Activated naive CD4-positive, alpha-beta T cell treated with anti-CD3 and anti-CD28 coated beads, Interleukin-2, amount 50 U/mL, for 24 hours (primary cell): ENCODE data around the gene OSGIN1.
"Not testable (repeated sequence)": the region's sequence is repeated elsewhere in the genome, so short reads cannot be mapped to it uniquely, and the experiment has no call there.

Experiments
- H3K27ac Mint-ChIP-seq: one replicate; pipeline ENCODE4 v1.8.0; 2021; ENCODE audit warnings: mild to moderate bottlenecking, mixed read lengths
- H3K27me3 Mint-ChIP-seq: one replicate; pipeline ENCODE4 v1.8.0; 2021; ENCODE audit warnings: mixed read lengths
- H3K36me3 Mint-ChIP-seq: one replicate; pipeline ENCODE4 v1.8.0; 2021; ENCODE audit warnings: mixed read lengths
- H3K4me1 Mint-ChIP-seq: one replicate; pipeline ENCODE4 v1.8.0; 2021; ENCODE audit warnings: mixed read lengths
- H3K4me3 Mint-ChIP-seq: one replicate; pipeline ENCODE4 v1.8.0; 2021; ENCODE audit warnings: mild to moderate bottlenecking, mixed read lengths
- H3K9me3 Mint-ChIP-seq: one replicate; pipeline ENCODE4 v1.8.0; 2021; ENCODE audit warnings: mixed read lengths

Gene OSGIN1

DNA sequence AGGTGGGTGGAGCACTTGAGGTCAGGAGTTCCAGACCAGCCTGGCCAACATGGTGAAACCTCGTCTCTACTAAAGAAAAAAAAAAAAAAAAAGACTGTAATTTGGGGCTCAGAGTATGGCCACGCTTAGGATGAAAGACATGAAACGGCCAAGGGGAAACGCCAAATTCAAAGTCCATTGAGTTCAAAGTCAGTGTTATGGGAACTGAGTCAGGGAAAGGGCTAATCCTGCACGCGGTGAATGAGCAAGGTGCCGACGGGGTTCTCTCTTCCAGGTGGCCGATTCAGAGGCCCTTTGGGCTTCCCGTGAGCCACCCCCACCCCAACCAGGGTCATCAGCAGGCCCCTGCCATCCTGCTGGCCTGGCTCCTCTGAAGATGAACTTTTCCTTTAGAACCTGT is 7.5 kb upstream of the OSGIN1 start:
- Mint-ChIP-seq H3K27ac (no peak overlapping the region), H3K36me3 (no peaks in the 10 kb centered on the region), H3K4me3 (no peak overlapping the region)

DNA sequence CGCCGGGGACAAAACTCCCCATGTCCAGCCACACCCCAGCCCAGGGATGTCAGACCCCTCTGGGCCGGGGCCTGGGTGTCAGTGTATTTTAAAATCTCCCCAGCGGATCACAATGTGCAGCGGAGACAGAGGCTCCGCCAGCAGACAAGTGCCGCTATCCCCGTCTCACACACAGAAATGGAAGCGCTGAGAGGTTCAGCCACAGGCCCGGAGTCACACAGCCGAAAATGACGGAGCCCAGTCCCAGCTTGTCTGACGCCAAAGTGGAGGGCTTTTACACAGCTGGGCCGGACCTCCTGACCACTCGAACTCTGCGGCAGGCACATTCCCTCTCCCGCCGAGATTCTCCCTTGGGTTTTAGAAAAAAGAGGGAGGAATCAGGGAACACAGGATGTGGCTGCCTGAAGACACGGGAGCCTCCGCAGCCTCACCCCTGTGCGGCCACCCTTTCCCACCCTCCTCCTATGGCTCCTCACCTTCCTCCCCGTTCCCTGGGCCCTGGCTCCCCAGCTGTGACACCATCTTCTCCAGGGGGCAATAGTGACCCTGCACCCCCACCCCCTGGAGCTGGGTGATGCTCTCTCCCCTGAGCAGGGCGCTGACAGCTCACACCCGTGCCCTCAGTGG is 6.8 kb upstream of the OSGIN1 start:
- Mint-ChIP-seq H3K27ac (no peak overlapping the region), H3K9me3 (no peaks in the 10 kb centered on the region), H3K4me1 (no peaks in the 10 kb centered on the region), H3K36me3 (no peaks in the 10 kb centered on the region), H3K4me3 (no peak overlapping the region), H3K27me3 (no peaks in the 10 kb centered on the region)

More for the DNA sequence above, 7.5 kb upstream of the OSGIN1 start:
- no peaks in the 10 kb centered on the region for H3K9me3 Mint-ChIP-seq
- no peaks in the 10 kb centered on the region for H3K4me1 Mint-ChIP-seq
- no peaks in the 10 kb centered on the region for H3K27me3 Mint-ChIP-seq

DNA sequence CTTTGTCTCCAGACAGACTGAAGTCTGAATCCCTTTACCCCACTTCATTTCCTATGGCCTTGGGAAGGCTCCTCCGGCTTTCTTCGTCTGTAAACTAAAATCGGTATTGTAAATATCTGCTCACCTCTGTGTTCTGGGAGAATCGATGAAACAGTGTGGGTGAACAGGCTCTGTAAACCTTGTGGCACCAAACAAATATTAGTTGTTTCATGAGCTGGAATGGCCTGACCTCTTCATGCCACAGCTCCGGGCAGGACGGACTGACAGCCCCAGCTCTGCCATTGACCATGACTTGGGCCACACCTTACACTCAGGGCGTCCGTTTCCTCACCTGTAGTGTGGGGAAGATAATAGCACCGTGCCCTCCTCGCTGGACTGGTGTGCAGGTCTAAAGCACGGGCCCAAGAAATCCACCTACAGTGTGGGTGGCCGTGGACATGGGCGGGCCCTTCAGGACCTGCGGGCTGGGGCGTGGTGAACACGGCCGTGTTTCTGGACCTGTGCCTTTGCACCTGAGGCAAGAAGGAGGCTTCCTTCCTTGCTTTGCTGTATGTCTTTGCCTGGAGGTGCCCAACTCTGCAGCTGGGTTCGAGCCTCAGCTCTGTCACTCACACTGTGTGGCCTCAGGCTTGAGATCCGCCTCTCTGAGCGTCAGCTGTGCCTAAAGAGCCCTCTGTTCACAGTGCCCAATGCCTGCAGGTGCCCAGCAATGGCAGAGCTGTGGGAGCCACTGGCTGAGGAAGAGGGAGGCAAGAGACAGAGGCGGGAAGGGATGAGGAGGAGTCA is 6.1 kb upstream of the OSGIN1 start:
- H3K4me3 Mint-ChIP-seq, result no peak overlapping the region
- H3K9me3 Mint-ChIP-seq, result no peaks in the 10 kb centered on the region
- no peaks in the 10 kb centered on the region for H3K4me1 Mint-ChIP-seq
- no peaks in the 10 kb centered on the region for H3K36me3 Mint-ChIP-seq
- H3K27me3 Mint-ChIP-seq, result no peaks in the 10 kb centered on the region
- no peak overlapping the region for H3K27ac Mint-ChIP-seq

DNA sequence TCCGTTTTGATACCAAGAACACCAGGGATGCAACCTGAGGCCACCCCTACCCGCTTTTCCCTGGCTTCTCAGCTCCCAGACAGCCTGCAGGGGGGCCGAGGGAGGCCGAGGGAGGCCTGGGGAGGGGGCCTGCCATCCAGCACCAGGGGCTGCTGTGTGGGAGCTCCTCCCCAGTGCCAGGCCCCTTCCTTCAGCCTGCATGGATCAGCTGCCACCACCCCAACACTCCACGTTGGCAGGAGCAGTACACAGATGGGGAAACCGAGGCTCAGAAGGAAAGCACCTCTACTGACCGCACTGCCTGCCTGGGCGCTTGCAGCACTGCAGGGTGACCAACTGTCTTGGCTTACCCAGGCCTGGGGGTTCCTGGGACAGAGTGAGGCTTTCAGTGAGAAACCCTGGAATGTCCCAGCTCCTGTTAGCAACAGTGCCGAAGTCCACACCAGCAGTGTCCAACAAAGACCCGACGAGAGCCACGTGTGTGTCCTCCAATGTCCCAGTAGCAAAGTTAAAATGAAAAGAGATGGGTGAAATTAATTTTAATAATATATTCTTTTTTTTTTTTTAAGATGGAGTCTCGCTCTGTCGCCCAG is 5.3 kb upstream of the OSGIN1 start:
- Mint-ChIP-seq H3K9me3 (no peaks in the 10 kb centered on the region), H3K27ac (no peak overlapping the region), H3K4me1 (peaks cover 6% of the 10 kb centered on the region), H3K4me3 (no peak overlapping the region), H3K36me3 (no peaks in the 10 kb centered on the region), H3K27me3 (no peaks in the 10 kb centered on the region)

DNA sequence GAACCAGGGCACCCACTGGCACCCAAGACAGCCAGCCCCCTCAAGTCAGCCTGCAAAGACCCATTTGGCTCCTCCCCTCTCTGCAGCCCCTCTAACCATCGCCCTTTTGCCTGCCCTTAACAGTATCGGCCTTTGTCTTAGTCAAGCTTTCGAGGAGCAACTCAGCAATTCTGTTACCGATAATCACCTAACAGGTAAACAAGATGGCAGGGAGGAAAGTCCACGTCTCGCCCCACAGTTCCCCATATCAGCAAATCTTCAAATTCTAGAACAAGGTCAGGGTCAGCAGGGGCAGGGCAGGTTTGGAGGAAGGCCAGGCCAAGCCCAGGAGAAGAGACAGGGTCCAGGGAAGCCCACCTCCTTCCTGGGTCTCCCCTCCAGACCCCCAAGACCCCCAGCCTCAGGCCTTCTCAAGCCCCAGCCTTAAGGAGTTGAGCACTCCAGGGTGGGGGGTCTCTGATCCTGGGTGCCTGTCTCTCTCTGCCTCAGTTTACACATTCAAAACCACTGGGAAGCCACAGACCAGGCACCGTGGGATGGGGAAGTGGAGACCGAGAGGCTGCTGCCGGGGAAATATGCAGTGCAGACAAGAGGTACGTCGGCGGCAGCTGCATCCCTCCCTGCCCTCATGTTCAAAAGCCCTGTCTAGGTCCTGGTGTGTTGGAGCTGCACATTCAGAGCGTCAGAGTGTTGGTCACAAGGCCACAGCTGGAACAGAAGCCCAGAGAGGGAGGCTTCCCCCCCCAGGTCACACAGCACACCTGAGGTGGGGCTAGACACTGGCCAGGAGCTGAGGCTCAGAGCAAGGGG is 3.9 kb upstream of the OSGIN1 start:
- peaks cover 3% of the 10 kb centered on the region for H3K27me3 Mint-ChIP-seq
- no peaks in the 10 kb centered on the region for H3K9me3 Mint-ChIP-seq
- H3K36me3 Mint-ChIP-seq, result no peaks in the 10 kb centered on the region
- H3K27ac Mint-ChIP-seq, result no peak overlapping the region
- H3K4me3 Mint-ChIP-seq, result no peak overlapping the region
- peaks cover 11% of the 10 kb centered on the region for H3K4me1 Mint-ChIP-seq

DNA sequence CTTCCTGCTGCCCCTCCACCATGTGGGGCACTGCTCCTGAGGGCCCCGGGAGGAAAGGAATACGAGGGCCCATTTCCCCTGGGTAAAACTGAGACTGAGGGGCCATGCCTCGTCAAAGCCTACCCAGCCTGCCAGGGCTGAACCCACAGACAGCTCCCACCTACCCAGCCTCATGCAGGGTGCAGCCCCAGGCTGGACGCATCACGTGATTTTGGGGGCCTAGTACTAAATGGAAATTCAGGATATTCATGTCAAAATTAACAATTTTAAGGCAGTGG is 3.4 kb upstream of the OSGIN1 start:
- no peak overlapping the region for H3K27ac Mint-ChIP-seq
- H3K27me3 Mint-ChIP-seq, result peaks cover 8% of the 10 kb centered on the region
- no peak overlapping the region for H3K4me3 Mint-ChIP-seq
- no peaks in the 10 kb centered on the region for H3K36me3 Mint-ChIP-seq
- peaks cover 15% of the 10 kb centered on the region for H3K4me1 Mint-ChIP-seq
- H3K9me3 Mint-ChIP-seq, result no peaks in the 10 kb centered on the region

DNA sequence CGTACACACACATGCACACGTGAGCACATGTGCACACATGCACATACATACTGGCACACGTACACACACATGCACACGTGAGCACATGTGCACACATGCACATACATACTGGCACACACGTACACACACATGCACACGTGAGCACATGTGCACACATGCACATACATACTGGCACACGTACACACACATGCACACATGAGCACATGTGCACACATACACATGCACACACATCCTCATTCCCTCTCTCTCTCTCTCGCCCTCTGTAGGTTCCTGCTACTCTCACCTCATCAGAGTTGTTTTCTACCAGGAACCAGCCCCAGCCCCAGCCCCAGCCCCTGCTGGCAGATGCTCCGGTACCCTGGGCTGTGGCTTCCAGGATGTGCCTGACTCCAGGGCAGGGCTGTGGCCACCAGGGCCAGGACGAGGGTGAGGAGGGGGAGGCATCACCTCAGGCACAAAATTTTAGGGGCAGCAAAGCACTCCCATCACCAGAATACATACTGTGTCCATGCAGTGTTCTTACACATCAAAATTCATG is 2.1 kb upstream of the OSGIN1 start:
- peaks cover 15% of the 10 kb centered on the region for H3K4me1 Mint-ChIP-seq
- H3K36me3 Mint-ChIP-seq, H3K4me3 Mint-ChIP-seq, H3K9me3 Mint-ChIP-seq, H3K27ac Mint-ChIP-seq, H3K27me3 Mint-ChIP-seq: not testable (repeated sequence)

DNA sequence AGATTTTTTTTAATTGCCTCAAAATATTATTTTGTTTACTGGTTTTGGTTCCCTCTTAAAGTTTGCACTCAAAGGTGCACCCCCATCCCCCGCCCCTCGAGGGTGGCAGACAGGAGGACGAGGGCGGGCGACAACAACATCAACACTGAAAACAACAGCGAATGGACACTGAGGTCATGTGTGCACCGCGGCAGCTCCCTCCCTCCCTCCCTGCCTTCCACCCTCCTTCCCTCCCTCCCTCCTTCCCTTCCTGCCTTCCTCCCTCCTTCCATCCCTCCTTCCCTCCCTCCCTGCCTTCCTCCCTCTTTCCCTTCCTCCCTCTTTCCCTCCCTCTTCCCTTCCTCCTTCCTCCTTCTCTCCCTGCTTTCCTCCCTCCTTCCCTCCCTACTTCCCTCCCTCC is 1.5 kb upstream of the OSGIN1 start:
- Mint-ChIP-seq H3K36me3 (no peaks in the 10 kb centered on the region), H3K4me1 (peaks cover 15% of the 10 kb centered on the region), H3K27ac (no peak overlapping the region), H3K9me3 (no peaks in the 10 kb centered on the region), H3K27me3 (peaks cover 9% of the 10 kb centered on the region), H3K4me3 (no peak overlapping the region)

DNA sequence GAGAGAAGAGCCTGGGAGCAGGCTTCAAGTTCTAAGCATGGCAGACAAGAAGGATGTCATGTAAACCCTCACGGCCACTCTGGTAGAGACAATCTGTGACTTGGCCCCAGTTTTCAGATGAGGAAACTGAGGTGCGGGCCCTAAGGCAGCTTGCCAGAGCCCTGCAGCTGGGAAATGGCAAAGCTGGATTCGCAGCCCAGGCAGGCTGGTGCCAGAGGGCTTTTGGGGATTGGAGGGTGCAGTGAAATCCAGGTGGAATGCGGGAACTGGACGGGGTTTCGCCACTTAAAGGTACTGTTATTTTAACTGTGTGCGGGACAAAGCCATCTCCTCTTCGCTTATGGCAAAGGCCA is 477 bp upstream of the OSGIN1 start:
- Mint-ChIP-seq H3K9me3 (no peaks in the 10 kb centered on the region), H3K4me3 (no peak overlapping the region), H3K27ac (peak overlapping the region; percentile 65), H3K36me3 (no peaks in the 10 kb centered on the region), H3K27me3 (peaks cover 9% of the 10 kb centered on the region), H3K4me1 (peaks cover 15% of the 10 kb centered on the region)

DNA sequence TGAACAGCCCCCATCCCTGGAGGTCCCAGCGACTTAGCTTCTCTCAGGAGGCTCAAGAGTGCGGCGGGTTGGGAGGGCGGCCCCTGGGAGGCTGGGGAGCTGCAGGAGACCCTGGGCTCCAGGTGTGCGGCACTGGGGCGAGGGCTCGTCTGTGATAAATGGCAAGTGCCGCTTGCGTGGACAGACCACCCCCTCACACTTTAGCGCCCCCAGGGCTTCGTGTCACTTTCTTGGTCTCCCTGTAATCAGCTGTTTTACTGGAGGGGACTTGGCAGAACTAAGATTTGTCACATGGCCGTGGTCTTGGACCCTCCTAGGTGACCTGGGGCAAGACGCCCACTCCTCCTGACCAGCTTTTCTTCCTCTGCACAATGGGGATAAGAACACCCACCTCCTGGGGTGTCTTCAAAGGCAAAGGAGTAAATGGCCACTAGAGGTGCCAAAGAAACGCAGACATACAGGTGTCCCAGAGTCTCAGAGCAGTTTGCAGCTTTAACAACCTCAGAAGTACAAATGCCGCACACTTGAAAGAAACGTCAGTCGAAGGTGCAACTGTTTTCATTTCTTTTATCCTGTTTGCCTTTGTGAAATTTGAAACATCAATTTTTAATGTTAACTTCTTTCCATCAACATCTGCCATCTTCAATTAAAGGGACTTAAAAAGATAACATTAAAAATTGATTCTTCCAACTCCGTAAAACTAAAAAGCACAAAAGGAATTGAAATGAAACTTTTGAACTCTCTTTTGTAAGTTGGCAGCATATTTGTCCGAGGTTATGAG is 946 bp downstream of the OSGIN1 start:
- Mint-ChIP-seq H3K4me3 (peak overlapping the region; percentile 76), H3K27me3 (peaks cover 9% of the 10 kb centered on the region), H3K27ac (no peak overlapping the region), H3K9me3 (no peaks in the 10 kb centered on the region), H3K36me3 (no peaks in the 10 kb centered on the region), H3K4me1 (peaks cover 15% of the 10 kb centered on the region)

DNA sequence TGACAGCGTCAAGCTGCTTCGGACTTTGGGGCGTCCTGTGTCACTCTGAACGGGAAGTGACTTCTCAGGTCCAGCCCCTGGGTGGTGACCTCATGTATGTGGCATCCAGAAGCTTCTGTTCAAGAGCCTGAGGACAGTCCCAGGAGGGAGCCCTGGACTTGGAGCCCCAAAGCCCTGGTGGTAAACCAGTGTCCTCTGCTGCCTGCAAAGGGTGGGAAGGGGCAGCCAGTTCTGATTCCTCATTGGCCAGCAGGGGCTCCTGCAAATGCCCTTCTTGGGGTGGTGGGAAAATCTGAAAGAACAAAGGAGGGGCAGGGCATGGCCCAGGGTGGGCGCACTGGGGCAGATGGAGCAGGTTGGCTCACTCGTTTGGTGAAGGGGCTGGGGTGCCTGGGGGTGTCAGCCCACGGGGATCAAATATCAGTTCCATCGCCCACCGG is 1.6 kb downstream of the OSGIN1 start:
- peaks cover 15% of the 10 kb centered on the region for H3K4me1 Mint-ChIP-seq
- no peak overlapping the region for H3K27ac Mint-ChIP-seq
- H3K9me3 Mint-ChIP-seq, result no peaks in the 10 kb centered on the region
- H3K36me3 Mint-ChIP-seq, result no peaks in the 10 kb centered on the region
- peak overlapping the region; percentile 49 for H3K4me3 Mint-ChIP-seq
- H3K27me3 Mint-ChIP-seq, result peaks cover 9% of the 10 kb centered on the region

DNA sequence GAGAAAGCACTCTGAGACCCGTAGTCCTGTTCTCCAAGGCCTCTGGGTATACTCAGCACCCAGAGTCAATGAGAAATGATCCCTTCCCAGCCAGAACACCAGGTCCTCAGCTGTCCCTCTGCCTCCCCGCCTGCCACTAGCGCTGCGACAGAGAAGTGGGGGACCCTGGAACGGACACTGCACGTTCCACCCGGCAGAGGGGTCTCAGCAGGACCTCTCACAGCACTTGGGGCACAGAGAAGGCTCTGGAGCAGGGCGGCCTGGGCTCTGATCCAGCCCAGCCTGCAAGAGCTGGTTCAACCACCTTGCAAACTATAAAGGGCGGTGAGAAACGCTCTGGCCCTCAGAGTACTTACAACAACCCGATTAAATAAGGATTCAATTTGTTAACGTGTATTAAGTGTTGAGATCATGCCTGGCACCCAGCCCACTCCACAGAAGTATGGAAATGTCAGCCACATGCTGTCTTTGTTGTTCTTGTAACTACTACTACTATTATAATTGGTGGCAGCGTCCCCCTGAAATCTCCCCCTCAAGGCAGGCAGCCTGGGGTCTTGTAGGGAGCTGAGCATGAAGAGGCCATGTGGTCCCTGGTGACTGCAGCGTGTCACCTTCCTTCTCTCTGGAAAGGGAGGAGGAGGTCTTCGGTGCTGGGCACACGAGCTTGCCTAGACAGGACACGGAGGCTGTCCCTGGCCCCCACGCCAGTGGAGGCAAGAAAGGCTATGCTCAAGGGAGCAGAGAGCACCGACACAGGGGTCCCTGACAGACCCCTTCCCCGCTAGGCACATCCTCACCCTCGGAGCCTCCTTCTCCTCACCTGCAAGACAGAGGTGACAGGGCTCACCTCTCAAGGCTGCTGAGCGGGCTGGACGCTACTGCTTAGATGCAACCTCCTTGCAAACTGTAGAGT is 2.4 kb downstream of the OSGIN1 start:
- Mint-ChIP-seq H3K4me3 (no peak overlapping the region), H3K9me3 (no peaks in the 10 kb centered on the region), H3K27ac (no peak overlapping the region), H3K4me1 (peaks cover 15% of the 10 kb centered on the region), H3K27me3 (peaks cover 9% of the 10 kb centered on the region), H3K36me3 (no peaks in the 10 kb centered on the region)

DNA sequence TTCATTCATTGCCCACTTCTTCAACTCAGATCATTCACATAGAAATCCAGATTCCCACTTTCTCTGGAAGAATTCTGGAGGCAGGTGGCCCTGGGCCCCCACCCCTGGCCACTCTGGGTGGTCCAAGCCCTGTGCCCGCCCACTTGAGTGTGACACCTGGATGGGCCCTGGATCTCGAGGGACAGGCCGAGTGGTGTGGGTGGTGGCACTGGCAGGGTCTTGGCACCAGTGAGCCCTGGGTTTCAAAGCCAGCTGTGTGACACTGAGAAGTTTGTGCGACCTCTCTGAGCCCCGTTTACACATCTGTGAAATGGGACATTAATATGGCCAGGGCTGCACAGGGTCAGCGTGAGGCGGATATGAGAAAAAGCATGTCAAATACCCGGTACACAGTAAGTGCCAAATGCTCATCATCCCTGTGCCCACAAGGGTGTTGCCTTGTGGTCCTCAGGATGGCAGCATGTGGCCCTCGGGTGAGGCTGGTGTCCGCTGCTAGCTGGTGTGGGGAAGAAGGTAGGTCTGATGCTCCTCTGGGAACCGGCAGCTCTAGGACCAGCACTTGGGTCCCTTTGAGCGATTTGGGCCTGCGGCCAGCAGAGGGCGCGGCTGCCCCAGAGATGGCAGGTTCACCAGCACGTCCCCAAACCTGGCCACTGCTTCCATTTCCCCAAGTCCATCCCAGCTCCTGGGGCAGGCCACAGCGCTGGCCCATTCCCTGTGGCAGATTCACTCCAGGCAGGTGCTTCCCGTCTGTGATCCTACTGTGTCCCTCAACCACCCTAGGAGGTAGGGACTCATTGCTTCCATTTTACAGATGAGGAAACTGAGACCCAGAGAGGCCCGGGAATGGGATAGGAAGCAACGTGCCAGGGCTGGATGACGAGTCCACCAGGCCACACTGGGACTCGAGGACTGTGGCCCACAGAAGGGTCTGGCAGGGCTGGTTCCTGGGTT is 3.6 kb downstream of the OSGIN1 start:
- H3K27me3 Mint-ChIP-seq, result peaks cover 9% of the 10 kb centered on the region
- H3K4me1 Mint-ChIP-seq, result peaks cover 15% of the 10 kb centered on the region
- H3K9me3 Mint-ChIP-seq, result no peaks in the 10 kb centered on the region
- no peaks in the 10 kb centered on the region for H3K36me3 Mint-ChIP-seq
- H3K27ac Mint-ChIP-seq, result no peak overlapping the region
- H3K4me3 Mint-ChIP-seq, result no peak overlapping the region
